GM10266 (cell line): Measurements from ENCODE around the gene TMEM9B.
A peak's percentile ranks its signal among the peaks of the same experiment; 100 is the strongest.

Experiments used
- DNase-seq: peaks from one replicate; pipeline ENCODE4 v3.0.0; 2012; ENCODE audit errors: extremely low spot score
- CTCF ChIP-seq: IDR thresholded peaks from 2 replicates; pipeline ENCODE4 v1.5.1; 2012; ENCODE audit warnings: mild to moderate bottlenecking, low read depth; ENCODE audit not compliant: control insufficient read depth, insufficient read depth; ENCODE audit errors: missing control alignments

Gene TMEM9B

GRCh38 chr11:9003573-9004182 lies 39.4 kb upstream of the TMEM9B start, which contains the start of gene NRIP3:
TSS of gene NRIP3 (minus strand) at chr11:9004001. CDS start at chr11:9003935, 66 bp downstream.
- TF ChIP-seq CTCF: no peak

GRCh38 chr11:9002920-9003572 lies 38.8 kb upstream of the TMEM9B start:
- DNase-seq: peak; percentile 33
- no peak for TF ChIP-seq CTCF

More at GRCh38 chr11:9003573-9004182, 39.4 kb upstream of the TMEM9B start, which contains the start of gene NRIP3:
- peak; percentile 76 for DNase-seq

- TF ChIP-seq CTCF: no peak
- no peak for DNase-seq
These were observed 37.5 kb upstream of the TMEM9B start for GRCh38 chr11:9001736-9002135.

GRCh38 chr11:8998017-8998416 lies 33.8 kb upstream of the TMEM9B start:
- TF ChIP-seq CTCF: no peak

GRCh38 chr11:8997451-8997850 lies 33.2 kb upstream of the TMEM9B start:
- DNase-seq: no peak
- no peak for TF ChIP-seq CTCF

More at GRCh38 chr11:8998017-8998416, 33.8 kb upstream of the TMEM9B start:
- no peak for DNase-seq

- no peak for TF ChIP-seq CTCF
- DNase-seq: no peak
These were observed 25.2 kb upstream of the TMEM9B start for GRCh38 chr11:8989453-8989852.
